ENCODE measurements around the gene SEC62. TPM values are rescaled to one million over a fixed set of nuclear protein-coding genes. Genes with fewer than 3 reads are reported as not detected.

Gene SEC62
- total and polyA plus RNA-seq, 9 of the 15 experiments (the other 6 are each of a cell fraction or from before 2014, with no cell fraction given), result 34.5 to 152 (median 51.8) TPM

- TF ChIP-seq, protein P1, sequence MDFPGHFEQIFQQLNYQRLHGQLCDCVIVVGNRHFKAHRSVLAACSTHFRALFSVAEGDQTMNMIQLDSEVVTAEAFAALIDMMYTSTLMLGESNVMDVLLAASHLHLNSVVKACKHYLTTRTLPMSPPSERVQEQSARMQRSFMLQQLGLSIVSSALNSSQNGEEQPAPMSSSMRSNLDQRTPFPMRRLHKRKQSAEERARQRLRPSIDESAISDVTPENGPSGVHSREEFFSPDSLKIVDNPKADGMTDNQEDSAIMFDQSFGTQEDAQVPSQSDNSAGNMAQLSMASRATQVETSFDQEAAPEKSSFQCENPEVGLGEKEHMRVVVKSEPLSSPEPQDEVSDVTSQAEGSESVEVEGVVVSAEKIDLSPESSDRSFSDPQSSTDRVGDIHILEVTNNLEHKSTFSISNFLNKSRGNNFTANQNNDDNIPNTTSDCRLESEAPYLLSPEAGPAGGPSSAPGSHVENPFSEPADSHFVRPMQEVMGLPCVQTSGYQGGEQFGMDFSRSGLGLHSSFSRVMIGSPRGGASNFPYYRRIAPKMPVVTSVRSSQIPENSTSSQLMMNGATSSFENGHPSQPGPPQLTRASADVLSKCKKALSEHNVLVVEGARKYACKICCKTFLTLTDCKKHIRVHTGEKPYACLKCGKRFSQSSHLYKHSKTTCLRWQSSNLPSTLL (IDR thresholded peaks at IDR 0.05), result no peak
- TF ChIP-seq HINFP (tag; conservative IDR thresholded peaks at IDR 0.05; ENCODE audit: low read depth) (no peak), ZBTB17 (CRISPR knock-in tag; IDR thresholded peaks at IDR 0.05) (peak; percentile 71; the same call in 1 of the 2 replicates), C11orf30 (IDR thresholded peaks at IDR 0.05; ENCODE audit: low read depth) (no peak), ZFPM2 (CRISPR knock-in tag; IDR thresholded peaks at IDR 0.05) (no peak), TCFL5 (CRISPR knock-in tag; conservative IDR thresholded peaks at IDR 0.05) (peak; percentile 66; the same call in 1 of the 2 replicates), HLTF (IDR thresholded peaks at IDR 0.05) (no peak), RAD21 (CRISPR knock-in tag; conservative IDR thresholded peaks at IDR 0.05 in 1 of 2, IDR thresholded peaks at IDR 0.05 in 1 of 2) (0 out of 4 replicates have a peak, but pooled peaks of 1 of the 2 experiments have one; percentile 7), ZKSCAN8 (CRISPR knock-in tag; IDR thresholded peaks at IDR 0.05) (0 out of 2 replicates have a peak, but pooled peaks have one; percentile 34), USF2 (CRISPR knock-in tag; IDR thresholded peaks at IDR 0.05) (no peak), RFX7 (CRISPR knock-in tag; IDR thresholded peaks at IDR 0.05) (peak; percentile 63; the same call in 1 of the 2 replicates), HIVEP1 (CRISPR knock-in tag; IDR thresholded peaks at IDR 0.05) (0 out of 2 replicates have a peak, but pooled peaks have one; percentile 75), SMARCA4 (IDR thresholded peaks at IDR 0.05) (no peak), RREB1 (CRISPR knock-in tag; IDR thresholded peaks at IDR 0.05) (0 out of 2 replicates have a peak, but pooled peaks have one; percentile 43)
- TF ChIP-seq, protein P2, sequence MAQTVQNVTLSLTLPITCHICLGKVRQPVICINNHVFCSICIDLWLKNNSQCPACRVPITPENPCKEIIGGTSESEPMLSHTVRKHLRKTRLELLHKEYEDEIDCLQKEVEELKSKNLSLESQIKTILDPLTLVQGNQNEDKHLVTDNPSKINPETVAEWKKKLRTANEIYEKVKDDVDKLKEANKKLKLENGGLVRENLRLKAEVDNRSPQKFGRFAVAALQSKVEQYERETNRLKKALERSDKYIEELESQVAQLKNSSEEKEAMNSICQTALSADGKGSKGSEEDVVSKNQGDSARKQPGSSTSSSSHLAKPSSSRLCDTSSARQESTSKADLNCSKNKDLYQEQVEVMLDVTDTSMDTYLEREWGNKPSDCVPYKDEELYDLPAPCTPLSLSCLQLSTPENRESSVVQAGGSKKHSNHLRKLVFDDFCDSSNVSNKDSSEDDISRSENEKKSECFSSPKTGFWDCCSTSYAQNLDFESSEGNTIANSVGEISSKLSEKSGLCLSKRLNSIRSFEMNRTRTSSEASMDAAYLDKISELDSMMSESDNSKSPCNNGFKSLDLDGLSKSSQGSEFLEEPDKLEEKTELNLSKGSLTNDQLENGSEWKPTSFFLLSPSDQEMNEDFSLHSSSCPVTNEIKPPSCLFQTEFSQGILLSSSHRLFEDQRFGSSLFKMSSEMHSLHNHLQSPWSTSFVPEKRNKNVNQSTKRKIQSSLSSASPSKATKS (CRISPR knock-in tag; IDR thresholded peaks at IDR 0.05), result no peak
Observed at GRCh38 chr3:169953462-169954141, 13.0 kb upstream of the SEC62 start (continued).
